ENCODE results near the gene DXO.
"Not testable (repeated sequence)": the region's sequence is repeated elsewhere in the genome, so short reads cannot be mapped to it uniquely, and the experiment has no call there.

DNA sequence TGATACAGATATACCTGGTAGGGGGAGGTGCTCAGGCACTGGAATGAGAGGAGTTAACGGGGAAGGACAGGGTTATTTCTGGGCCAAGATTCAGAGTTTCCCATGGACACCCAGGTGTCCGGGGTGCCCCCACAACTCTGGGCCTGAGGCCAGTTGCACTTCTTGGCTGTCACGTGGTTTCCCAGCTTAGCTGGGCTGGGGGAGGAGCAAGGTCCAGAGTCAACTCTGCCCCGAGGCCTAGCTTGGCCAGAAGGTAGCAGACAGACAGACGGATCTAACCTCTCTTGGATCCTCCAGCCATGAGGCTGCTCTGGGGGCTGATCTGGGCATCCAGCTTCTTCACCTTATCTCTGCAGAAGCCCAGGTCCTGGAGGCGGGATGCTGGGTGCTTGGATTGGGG, 42.6 kb upstream of the DXO start, which contains the start of gene C4B:
- not testable (repeated sequence) for TF ChIP-seq POLR2A (IDR thresholded peaks at IDR 0.05)
- TF ChIP-seq, protein P1, sequence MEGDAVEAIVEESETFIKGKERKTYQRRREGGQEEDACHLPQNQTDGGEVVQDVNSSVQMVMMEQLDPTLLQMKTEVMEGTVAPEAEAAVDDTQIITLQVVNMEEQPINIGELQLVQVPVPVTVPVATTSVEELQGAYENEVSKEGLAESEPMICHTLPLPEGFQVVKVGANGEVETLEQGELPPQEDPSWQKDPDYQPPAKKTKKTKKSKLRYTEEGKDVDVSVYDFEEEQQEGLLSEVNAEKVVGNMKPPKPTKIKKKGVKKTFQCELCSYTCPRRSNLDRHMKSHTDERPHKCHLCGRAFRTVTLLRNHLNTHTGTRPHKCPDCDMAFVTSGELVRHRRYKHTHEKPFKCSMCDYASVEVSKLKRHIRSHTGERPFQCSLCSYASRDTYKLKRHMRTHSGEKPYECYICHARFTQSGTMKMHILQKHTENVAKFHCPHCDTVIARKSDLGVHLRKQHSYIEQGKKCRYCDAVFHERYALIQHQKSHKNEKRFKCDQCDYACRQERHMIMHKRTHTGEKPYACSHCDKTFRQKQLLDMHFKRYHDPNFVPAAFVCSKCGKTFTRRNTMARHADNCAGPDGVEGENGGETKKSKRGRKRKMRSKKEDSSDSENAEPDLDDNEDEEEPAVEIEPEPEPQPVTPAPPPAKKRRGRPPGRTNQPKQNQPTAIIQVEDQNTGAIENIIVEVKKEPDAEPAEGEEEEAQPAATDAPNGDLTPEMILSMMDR (IDR thresholded peaks at IDR 0.05), result not testable (repeated sequence)

Data from body of pancreas (tissue), 4 donors.